Measurements from ENCODE around the gene ATP5F1D. TPM values are rescaled to one million over a fixed set of nuclear protein-coding genes. Genes with fewer than 3 reads are reported as not detected.

The ATP5F1D gene
- total RNA-seq, 1 experiment from 2014 or later, result 179 TPM

DNA sequence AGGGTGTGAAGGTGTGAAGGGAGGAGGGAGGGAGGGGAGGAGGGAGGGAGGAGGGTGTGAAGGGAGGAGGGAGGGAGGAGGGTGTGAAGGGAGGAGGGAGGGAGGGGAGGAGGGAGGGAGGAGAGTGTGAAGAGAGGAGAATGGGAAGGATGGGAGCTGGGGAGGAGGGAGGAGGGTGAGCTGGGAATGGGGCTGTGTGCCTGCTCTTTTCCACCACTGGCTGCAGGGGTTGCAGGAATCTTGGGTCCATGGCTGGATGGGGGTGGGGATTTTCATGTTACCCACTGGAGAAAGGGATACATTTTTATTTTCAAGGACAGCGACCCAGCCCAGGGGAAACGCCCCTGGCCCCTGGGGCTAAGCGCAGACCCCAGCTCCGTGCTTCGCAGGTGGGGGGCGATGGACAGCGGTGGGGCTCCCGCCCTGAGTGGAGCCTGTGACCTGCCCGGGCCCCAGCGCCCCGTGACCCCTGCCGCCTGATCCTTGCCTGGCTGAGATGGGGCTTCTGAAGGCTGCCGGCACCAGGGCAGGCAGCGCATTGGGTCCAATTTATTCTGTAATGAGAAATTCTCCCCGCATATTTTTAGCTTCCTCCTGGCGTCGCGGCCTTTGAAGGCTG is 41.1 kb downstream of the ATP5F1D start:
- Histone ChIP-seq H3K23me2 (ENCODE audit: insufficient read length, low read depth, low read length, poor library complexity, severe bottlenecking) (peaks cover 4% of the 10 kb centered on the region), H2AK5ac (ENCODE audit: insufficient read length, low read length) (no peak overlapping the region), H3K56ac (ENCODE audit: insufficient read length, low read depth, low read length) (no peak overlapping the region), H3K4me1 (ENCODE audit: insufficient read depth, low read length) (no peaks in the 10 kb centered on the region), H3K27me3 (ENCODE audit: insufficient read depth, low read length) (no peaks in the 10 kb centered on the region), H3K4ac (ENCODE audit: low read depth, low read length) (no peak overlapping the region), H3K79me1 (ENCODE audit: insufficient read depth, low read depth, low read length, poor library complexity, severe bottlenecking) (no peaks in the 10 kb centered on the region), H2BK120ac (ENCODE audit: low read depth, low read length, poor library complexity, severe bottlenecking) (no peak overlapping the region), H3K27ac (ENCODE audit: insufficient read length, low read depth, low read length) (no peak overlapping the region), H3T11ph (ENCODE audit: low read length) (no peak overlapping the region), H2BK5ac (ENCODE audit: insufficient read length, low read length) (no peak overlapping the region), H4K91ac (ENCODE audit: insufficient read length, low read depth, low read length) (no peak overlapping the region), H2BK12ac (ENCODE audit: insufficient read length, low read depth, low read length) (no peak overlapping the region), H4K5ac (ENCODE audit: insufficient read length, low read depth, low read length) (no peak overlapping the region), H3K18ac (ENCODE audit: insufficient read length, low read depth, low read length) (no peak overlapping the region), H3K14ac (ENCODE audit: insufficient read depth, low read length) (no peak overlapping the region), H3K4me2 (ENCODE audit: insufficient read depth, insufficient read length, low read length) (no peak overlapping the region), H3K79me2 (ENCODE audit: insufficient read depth, low read length) (no peaks in the 10 kb centered on the region), H4K8ac (replicated peaks; ENCODE audit: insufficient read length, low read depth, low read length) (no peak overlapping the region), H3K23ac (ENCODE audit: insufficient read length, low read depth, low read length) (no peak overlapping the region), H2BK15ac (ENCODE audit: low read depth, low read length) (no peak overlapping the region), H3K9ac (ENCODE audit: extremely low read depth, insufficient read length, low read length) (no peak overlapping the region), H2AFZ (ENCODE audit: low read length) (no peak overlapping the region), H3K9me3 (ENCODE audit: control insufficient read depth, low read depth, low read length) (no peaks in the 10 kb centered on the region), H4K20me1 (ENCODE audit: control insufficient read depth, insufficient read depth, insufficient read length) (no peaks in the 10 kb centered on the region), H2BK20ac (ENCODE audit: low read depth, low read length, poor library complexity, severe bottlenecking) (no peak overlapping the region)
- H3K27ac Mint-ChIP-seq, result no peak overlapping the region
- no CpG with 5 or more reads among the region's 18 CpGs for WGBS (ENCODE audit: extremely low coverage, insufficient read length, low lambda C conversion rate)
- peaks cover 15% of the 10 kb centered on the region for H3K27me3 Mint-ChIP-seq (ENCODE audit: low read depth)
- DNase-seq, result no peak
- H3K36me3 Mint-ChIP-seq (ENCODE audit: insufficient read depth in 1 of 3, low read depth in 3 of 3), result peaks cover 0 to 25% (median 9%) of the 10 kb centered on the region in 3 experiments; a peak in 5 of 7 replicates
- H3K4me1 Mint-ChIP-seq, result peaks cover 10 to 24% of the 10 kb centered on the region in 2 experiments
- TF ChIP-seq, protein P1, sequence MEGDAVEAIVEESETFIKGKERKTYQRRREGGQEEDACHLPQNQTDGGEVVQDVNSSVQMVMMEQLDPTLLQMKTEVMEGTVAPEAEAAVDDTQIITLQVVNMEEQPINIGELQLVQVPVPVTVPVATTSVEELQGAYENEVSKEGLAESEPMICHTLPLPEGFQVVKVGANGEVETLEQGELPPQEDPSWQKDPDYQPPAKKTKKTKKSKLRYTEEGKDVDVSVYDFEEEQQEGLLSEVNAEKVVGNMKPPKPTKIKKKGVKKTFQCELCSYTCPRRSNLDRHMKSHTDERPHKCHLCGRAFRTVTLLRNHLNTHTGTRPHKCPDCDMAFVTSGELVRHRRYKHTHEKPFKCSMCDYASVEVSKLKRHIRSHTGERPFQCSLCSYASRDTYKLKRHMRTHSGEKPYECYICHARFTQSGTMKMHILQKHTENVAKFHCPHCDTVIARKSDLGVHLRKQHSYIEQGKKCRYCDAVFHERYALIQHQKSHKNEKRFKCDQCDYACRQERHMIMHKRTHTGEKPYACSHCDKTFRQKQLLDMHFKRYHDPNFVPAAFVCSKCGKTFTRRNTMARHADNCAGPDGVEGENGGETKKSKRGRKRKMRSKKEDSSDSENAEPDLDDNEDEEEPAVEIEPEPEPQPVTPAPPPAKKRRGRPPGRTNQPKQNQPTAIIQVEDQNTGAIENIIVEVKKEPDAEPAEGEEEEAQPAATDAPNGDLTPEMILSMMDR (conservative IDR thresholded peaks at IDR 0.05), result no peak
- H3K9me3 Mint-ChIP-seq, result no peaks in the 10 kb centered on the region
- no peak overlapping the region for H3K4me3 Mint-ChIP-seq

All from H9 (cell line).